Inflammatory macrophage (primary cell): ENCODE data around the gene CHD2.
A peak's percentile ranks its signal among the peaks of the same experiment; 100 is the strongest.

ENCODE experiments used
- DNase-seq, 2 donors: peaks; one replicate each; pipeline ENCODE4 v3.0.0-alpha.2; 2020 to 2022

Gene CHD2

GRCh38 chr15:92885224-92886041, 14.7 kb upstream of the CHD2 start:
- peak in 1 of 2 donors; percentile 55 for DNase-seq

DNA sequence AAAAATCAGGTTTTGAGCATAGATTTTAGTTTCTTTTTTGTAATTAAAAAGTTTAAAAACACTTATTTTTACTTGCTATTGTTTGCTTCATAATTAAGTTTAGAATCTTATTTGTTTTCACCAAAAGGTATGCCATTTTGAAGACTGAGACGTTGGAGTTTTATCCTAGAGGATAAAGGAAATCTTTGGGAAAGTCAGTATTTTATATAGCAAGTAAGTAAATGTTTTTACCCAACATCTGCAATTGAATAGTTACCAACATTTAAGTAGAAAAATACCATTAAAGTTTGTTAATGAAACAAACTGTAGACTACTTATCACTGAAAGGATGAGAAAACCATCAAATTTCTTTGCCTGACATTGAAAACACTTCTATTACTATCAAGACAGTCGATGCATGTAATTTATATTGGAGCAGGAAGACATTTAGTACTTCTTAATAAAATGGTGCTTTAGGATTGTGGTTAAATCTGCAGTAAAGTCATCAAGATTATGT, 14.0 kb upstream of the CHD2 start:
- DNase-seq, result no peak

DNA sequence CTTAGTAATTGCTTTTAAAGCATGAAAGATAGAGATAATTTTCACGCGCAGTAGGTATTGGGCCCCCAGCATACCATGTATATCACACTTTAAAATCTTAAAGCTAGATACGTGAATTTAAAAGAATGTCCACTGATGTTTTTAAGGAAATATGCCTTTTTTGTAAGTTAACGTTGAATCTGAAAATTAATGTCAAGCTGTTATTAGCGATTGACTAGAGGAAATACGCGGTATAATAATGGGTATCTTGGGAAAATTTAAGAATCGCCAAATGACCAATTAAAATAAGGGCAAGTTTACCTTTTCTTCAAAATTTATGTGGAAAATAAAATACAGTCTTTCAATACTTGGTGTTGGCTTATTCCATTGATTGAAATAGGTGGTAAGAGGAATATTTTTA, 13.3 kb upstream of the CHD2 start:
- no peak for DNase-seq

- no peak for DNase-seq
These were observed 12.3 kb upstream of the CHD2 start for GRCh38 chr15:92887869-92888268.

DNA sequence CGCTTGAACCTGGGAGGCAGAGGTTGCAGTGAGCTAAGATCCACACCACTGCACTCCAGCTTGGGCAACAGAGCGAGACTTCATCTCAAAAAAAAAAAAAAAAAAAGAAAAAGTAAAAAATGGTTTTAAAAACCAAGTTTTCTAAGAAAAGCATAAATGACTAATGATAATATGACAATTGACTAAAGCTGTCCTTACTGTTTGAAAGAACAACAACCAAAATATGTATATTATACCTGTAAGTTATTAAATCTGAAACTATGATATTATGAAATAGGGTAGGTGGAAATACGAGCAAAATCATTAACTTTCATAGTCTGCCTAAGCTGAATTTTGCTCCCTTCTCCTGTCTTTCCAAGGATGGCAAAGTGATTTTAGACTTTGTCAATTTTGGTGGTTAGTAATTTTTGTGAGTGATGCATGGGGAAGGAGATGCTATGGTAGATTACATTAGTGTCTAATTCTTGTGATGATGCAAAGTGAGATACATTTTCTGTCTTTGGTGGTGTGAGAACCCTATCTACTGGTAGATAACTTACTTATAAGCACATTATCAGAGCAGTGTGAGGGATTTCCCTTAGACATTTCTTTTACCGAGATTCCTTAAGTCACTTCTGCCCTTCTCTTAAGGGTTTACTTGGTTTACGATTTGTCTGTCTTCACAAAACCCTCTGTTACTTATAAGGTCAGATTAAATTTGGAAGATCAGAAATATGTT, 10.6 kb upstream of the CHD2 start:
- no peak for DNase-seq

DNA sequence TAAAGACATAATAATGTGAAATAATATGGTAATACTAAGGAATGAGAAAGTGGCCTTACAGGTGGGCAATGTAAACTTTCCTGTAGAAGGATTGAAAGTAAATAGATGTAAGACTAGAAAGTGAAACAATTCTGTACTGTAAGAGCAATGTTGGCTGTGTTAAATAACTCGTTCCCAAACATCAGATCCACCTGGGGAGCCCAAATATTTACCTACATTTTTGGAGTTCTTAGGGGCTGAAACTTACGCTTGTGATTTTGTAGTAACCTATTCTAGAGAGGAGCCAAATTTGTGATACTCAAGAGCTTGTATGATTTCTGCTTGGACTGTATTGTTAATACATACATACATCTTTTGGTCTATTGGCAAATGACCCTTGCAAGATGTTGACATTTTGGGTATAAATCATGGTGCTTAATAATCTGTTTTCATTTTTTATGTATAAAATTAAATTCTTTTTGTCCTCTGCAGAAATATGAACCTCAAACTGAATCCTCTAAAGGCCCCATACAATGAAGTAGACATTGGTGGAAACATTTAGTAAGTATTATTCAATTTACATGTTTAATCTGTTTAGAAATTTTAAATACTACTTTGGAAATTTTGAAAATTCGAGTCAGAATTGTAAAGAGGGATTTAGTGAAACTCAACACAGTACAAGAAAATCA, 8.5 kb upstream of the CHD2 start:
- no peak for DNase-seq

DNA sequence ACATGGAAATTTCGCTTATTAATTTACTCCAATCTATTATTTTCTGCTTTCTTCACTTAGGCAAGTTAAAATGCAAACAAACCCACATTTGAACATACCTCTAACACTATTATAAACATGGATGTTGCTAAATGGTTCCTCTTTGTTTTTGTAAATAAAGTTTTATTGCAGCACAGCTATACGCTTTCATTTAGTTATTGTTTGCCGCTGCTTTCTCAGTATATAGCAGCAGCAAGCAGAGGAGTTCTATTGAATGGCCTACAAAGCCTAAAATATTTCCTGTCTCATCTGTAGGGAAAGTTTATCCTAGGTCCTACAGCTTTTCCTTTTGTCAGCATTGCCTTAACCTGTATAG, 7.9 kb upstream of the CHD2 start:
- DNase-seq, result no peak

- DNase-seq, result no peak
These were observed 6.9 kb upstream of the CHD2 start for GRCh38 chr15:92893200-92893599.

GRCh38 chr15:92896561-92896960, 3.6 kb upstream of the CHD2 start:
- no peak for DNase-seq

- DNase-seq, result no peak
These were observed 2.5 kb upstream of the CHD2 start for GRCh38 chr15:92897620-92898019.

DNA sequence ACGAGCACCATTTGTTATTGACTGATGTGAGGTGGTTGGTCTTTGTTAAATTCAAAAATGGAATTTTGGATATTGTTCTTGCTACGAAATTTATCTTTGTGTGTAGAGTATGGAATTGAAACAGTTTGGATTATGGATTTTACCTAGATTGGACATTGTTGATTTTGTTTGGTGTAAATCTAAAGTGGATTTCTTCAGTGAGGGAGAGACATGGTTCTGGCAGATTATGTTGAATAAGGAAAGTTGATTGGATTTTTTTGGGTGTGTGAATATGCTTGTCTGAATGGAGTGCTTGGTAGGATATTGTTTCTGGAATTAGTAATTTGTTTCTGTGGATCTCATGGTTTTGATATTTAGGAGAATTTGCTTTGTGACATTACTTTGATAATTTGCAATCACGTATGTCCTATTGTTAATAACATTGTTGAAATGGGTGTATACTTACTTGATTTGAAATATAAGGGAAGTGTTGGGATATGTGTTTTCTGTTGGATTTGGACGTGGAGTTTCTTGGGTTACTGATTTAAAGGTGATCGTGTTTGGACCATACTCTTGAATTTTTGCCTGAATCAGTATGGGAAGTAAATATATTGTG, 1.0 kb upstream of the CHD2 start:
- DNase-seq, result no peak

DNA sequence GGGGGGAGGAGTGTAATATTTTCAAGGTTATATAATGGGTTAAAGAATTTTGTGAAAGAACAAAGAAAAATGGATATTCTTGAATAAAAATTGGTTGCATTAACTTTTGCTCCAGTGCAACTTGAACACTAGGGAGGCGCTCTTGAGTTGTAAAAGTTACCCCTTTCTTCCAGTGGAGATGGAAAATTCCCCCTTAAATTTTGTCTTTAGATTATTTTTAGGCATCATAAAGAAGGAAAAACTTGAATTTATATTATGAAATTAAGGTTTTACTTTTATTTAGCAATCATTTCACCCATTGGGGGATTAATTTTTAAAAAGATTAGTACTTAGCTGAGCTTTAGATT, 550 bp upstream of the CHD2 start:
- DNase-seq, result peak in 1 of 2 donors; percentile 47

- no peak for DNase-seq
These were observed 577 bp downstream of the CHD2 start for GRCh38 chr15:92900731-92901071.

GRCh38 chr15:92901072-92901761, 1.1 kb downstream of the CHD2 start:
- peak in 1 of 2 donors; percentile 61 for DNase-seq

GRCh38 chr15:92901995-92902394, 1.9 kb downstream of the CHD2 start:
- no peak for DNase-seq

- DNase-seq, result peak in 1 of 2 donors; percentile 56
These were observed 2.8 kb downstream of the CHD2 start for GRCh38 chr15:92902737-92903593.

DNA sequence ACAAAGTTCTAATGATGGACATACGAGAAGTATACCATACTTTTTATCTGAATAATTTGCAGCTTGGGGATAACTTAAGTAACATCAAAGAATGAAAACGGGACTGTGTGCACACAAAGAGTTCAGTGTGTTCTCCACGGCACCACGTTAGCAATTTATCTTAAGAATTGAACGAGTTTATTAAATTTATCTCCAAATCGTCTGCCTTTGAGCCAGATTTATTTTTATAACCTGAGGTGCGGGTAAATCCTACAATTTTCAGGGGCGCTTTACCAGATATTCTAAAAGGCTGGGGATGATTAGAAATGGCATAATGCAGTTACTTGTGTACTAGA, 3.5 kb downstream of the CHD2 start:
- no peak for DNase-seq

- DNase-seq, result peak; percentile 99
These were observed 4.0 kb downstream of the CHD2 start for GRCh38 chr15:92903966-92904721.

GRCh38 chr15:92904722-92905571, 4.8 kb downstream of the CHD2 start:
- DNase-seq, result no peak

- no peak for DNase-seq
These were observed 5.9 kb downstream of the CHD2 start for GRCh38 chr15:92906020-92906419.
